HepG2 (cell line): Measurements from ENCODE around the gene GRB10. TPM values are rescaled to one million over a fixed set of nuclear protein-coding genes. Genes with fewer than 3 reads are reported as not detected.
A peak's percentile ranks its signal among the peaks of the same experiment; 100 is the strongest.

Experiments used
- ATM ChIP-seq: fragments of 450-650 bp; IDR thresholded peaks from 2 replicates; pipeline ENCODE4 v1.7.1; 2017; ENCODE audit warnings: mild to moderate bottlenecking, borderline replicate concordance
- CHD2 ChIP-seq: IDR thresholded peaks from 2 replicates; pipeline ENCODE4 v1.6.1; 2011; ENCODE audit warnings: low read depth, low read length, improper control_type of control experiment
- GABPB1 ChIP-seq: IDR thresholded peaks from 2 replicates; pipeline ENCODE4 v1.6.1; 2016; ENCODE audit warnings: mild to moderate bottlenecking, missing genetic modification reagents, moderate library complexity, missing compliant biosample characterization
- GMEB1 ChIP-seq: sonication (generic); formaldehyde crosslinking; IDR thresholded peaks from 2 replicates; pipeline ENCODE4 v1.5.1; 2020; ENCODE audit warnings: missing genetic modification reagents, mild to moderate bottlenecking, borderline replicate concordance
- GZF1 ChIP-seq: sonication (generic); formaldehyde crosslinking; IDR thresholded peaks from 2 replicates; pipeline ENCODE4 v1.5.1; 2020; ENCODE audit warnings: mild to moderate bottlenecking, missing genetic modification reagents
- IKZF4 ChIP-seq: sonication (generic); formaldehyde crosslinking; IDR thresholded peaks from 2 replicates; pipeline ENCODE4 v1.5.1; 2020; ENCODE audit warnings: borderline replicate concordance, mild to moderate bottlenecking, low read depth, missing genetic modification reagents; ENCODE audit errors: not compliant biosample characterization
- KAT2B ChIP-seq: fragments of 150-350 bp; IDR thresholded peaks from 2 replicates; pipeline ENCODE4 v1.6.1; 2014; ENCODE audit warnings: low read depth, low read length, borderline replicate concordance
- NFE2 ChIP-seq: sonication (generic); formaldehyde crosslinking; IDR thresholded peaks from 2 replicates; pipeline ENCODE4 v1.4.0; 2020; ENCODE audit warnings: missing genetic modification reagents
- NFIC ChIP-seq: IDR thresholded peaks from 2 replicates; pipeline ENCODE4 v1.6.1; 2012; ENCODE audit warnings: mild to moderate bottlenecking, low read length, inconsistent platforms
- NFKBIZ ChIP-seq: IDR thresholded peaks from 2 replicates; pipeline ENCODE4 v1.6.1; 2018; ENCODE audit warnings: missing genetic modification reagents, missing compliant biosample characterization
- RFXANK ChIP-seq: IDR thresholded peaks from 2 replicates; pipeline ENCODE4 v1.6.1; 2016
- ZBTB3 ChIP-seq: sonication (generic); formaldehyde crosslinking; IDR thresholded peaks from 2 replicates; pipeline ENCODE4 v1.4.0; 2020; ENCODE audit warnings: low read depth, mild to moderate bottlenecking, moderate library complexity, missing genetic modification reagents, borderline replicate concordance
- ZNF12 ChIP-seq: sonication (generic); formaldehyde crosslinking; IDR thresholded peaks from 2 replicates; pipeline ENCODE4 v1.5.0; 2020; ENCODE audit warnings: missing genetic modification reagents
- ZNF512B ChIP-seq: sonication (generic); formaldehyde crosslinking; IDR thresholded peaks from 2 replicates; pipeline ENCODE4 v1.5.1; 2020; ENCODE audit warnings: missing genetic modification reagents, mild to moderate bottlenecking, borderline replicate concordance
- ZNF550 ChIP-seq: sonication (generic); formaldehyde crosslinking; IDR thresholded peaks from 2 replicates; pipeline ENCODE4 v1.4.0; 2020; ENCODE audit warnings: mild to moderate bottlenecking, missing genetic modification reagents, borderline replicate concordance
- ZNF570 ChIP-seq: sonication (generic); formaldehyde crosslinking; IDR thresholded peaks from 2 replicates; pipeline ENCODE4 v1.4.0; 2020; ENCODE audit warnings: mild to moderate bottlenecking, missing genetic modification reagents, borderline replicate concordance
- ZSCAN21 ChIP-seq: sonication (generic); formaldehyde crosslinking; IDR thresholded peaks from 2 replicates; pipeline ENCODE4 v1.8.0; 2022; ENCODE audit warnings: mild to moderate bottlenecking, missing genetic modification reagents, moderate library complexity, borderline replicate concordance
- ZXDC ChIP-seq: sonication (generic); formaldehyde crosslinking; IDR thresholded peaks from 2 replicates; pipeline ENCODE4 v1.5.0; 2020; ENCODE audit warnings: mild to moderate bottlenecking, missing genetic modification reagents
- polyA plus RNA-seq, 8 experiments: library from polyadenylated mRNA; depleted of rRNA in 3 of 8; stranded (reverse) in 7 of 8; unstranded in 1 of 8; fragments of >200 nt; fragmentation: Illumina TruSeq in 4 of 8; extraction: Trizol in 4 of 8; gene quantifications; 2 replicates each; pipeline versions ENCODE4 v1.2.1 to v1.2.3, GENCODE V29; 2011 to 2016; ENCODE audit warnings: low read depth in 4 of 8, missing spikeins in 1 of 8, mixed read lengths in 1 of 8; ENCODE audit not compliant: insufficient read depth in 1 of 8
- total RNA-seq, 5 experiments: library from RNA; depleted of rRNA; stranded (reverse); fragments of >200 nt; fragmentation: Illumina TruSeq; extraction: Trizol; gene quantifications; 2 replicates each; pipeline ENCODE4 v1.2.3, GENCODE V29; 2016; ENCODE audit warnings: low read depth in 1 of 5
- TF ChIP-seq, protein P1 (sequence below): sonication (generic); formaldehyde crosslinking; IDR thresholded peaks from 2 replicates; pipeline ENCODE4 v1.9.0; 2021; ENCODE audit warnings: missing genetic modification reagents, mild to moderate bottlenecking, borderline replicate concordance

The GRB10 gene
- total and polyA plus RNA-seq, 2 of the 13 experiments (the other 11 are each of a cell fraction or from before 2014, with no cell fraction given), result 4.0 to 6.8 TPM

DNA sequence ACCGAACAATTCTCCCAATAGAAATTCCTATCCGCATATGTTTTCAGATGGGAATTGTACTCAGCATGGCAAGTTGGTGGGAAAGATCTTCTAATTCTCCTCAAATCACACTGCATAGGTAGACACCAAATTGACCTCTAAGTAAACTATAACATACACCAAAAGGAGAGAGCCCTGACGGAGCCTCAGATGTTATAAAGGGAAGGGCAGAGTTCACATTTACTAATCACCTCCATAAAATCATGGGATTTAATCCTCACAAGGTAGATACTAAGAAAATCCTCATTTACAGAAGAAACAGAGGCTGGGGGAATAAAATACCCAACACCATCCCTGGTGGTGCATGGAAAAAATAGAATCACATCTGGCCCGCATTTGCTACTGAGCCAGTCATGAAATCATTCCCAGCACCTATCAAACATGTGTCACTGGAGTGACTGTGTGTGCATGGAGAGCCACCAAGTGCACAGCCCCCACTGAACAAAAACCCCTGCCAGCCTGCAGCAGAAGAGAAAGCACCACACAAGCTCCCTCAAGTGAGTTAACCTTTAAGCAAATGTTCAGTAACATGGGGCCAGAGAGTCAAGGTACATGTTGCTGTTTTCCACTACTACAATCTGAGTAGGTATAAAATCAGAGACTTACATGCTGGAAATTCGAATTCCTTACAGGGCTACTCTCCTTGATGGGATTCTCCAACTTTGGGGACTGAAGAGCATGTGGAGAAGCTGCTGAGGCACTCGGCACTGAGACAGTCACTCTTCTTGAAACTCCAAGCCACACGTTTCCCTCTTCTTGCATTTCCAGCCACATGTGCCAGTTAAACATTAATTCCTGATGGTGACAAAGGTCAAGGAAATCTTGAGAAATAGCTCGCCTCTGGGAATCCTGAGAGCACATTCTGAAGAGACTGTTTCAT is 217.8 kb downstream of the GRB10 start, which contains the start of gene DDC (continued):
- TF ChIP-seq ZBTB3 (CRISPR knock-in tag), result no peak
- TF ChIP-seq GMEB1, result no peak
- no peak; the same call in 1 of the 2 replicates for TF ChIP-seq GABPB1 (CRISPR knock-in tag)
- no peak for TF ChIP-seq KAT2B
- TF ChIP-seq ZNF570 (CRISPR knock-in tag), result no peak
- no peak for TF ChIP-seq NFE2 (CRISPR knock-in tag)
- TF ChIP-seq, protein P1, sequence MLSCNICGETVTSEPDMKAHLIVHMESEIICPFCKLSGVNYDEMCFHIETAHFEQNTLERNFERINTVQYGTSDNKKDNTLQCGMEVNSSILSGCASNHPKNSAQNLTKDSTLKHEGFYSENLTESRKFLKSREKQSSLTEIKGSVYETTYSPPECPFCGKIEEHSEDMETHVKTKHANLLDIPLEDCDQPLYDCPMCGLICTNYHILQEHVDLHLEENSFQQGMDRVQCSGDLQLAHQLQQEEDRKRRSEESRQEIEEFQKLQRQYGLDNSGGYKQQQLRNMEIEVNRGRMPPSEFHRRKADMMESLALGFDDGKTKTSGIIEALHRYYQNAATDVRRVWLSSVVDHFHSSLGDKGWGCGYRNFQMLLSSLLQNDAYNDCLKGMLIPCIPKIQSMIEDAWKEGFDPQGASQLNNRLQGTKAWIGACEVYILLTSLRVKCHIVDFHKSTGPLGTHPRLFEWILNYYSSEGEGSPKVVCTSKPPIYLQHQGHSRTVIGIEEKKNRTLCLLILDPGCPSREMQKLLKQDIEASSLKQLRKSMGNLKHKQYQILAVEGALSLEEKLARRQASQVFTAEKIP (CRISPR knock-in tag), result no peak
- TF ChIP-seq ZNF550 (CRISPR knock-in tag), result no peak
- no peak for TF ChIP-seq NFKBIZ
- peak; percentile 27; the same call in 1 of the 2 replicates for TF ChIP-seq NFIC
- TF ChIP-seq ZSCAN21, result 0 out of 2 replicates have a peak, but pooled peaks have one; percentile 59
- no peak for TF ChIP-seq IKZF4 (CRISPR knock-in tag)
- TF ChIP-seq ATM, result no peak
- no peak for TF ChIP-seq ZNF12 (CRISPR knock-in tag)
- no peak for TF ChIP-seq ZNF512B
- no peak for TF ChIP-seq CHD2
- no peak for TF ChIP-seq GZF1
- TF ChIP-seq RFXANK (CRISPR knock-in tag), result no peak
- no peak for TF ChIP-seq ZXDC
